GM12892 (cell line): Measurements from ENCODE around the gene RPTOR.

Experiments used
- POLR2A ChIP-seq: IDR thresholded peaks from 2 replicates; pipeline ENCODE4 v1.6.1; 2011; ENCODE audit warnings: low read depth, low read length, control low read depth
- POLR2AphosphoS5 ChIP-seq: IDR thresholded peaks from 2 replicates; pipeline ENCODE4 v1.6.1; 2011; ENCODE audit warnings: low read depth, low read length, control low read depth
- TAF1 ChIP-seq: IDR thresholded peaks from 2 replicates; pipeline ENCODE4 v1.6.1; 2011; ENCODE audit warnings: low read depth, mild to moderate bottlenecking, control low read depth, low read length, borderline replicate concordance

DNA sequence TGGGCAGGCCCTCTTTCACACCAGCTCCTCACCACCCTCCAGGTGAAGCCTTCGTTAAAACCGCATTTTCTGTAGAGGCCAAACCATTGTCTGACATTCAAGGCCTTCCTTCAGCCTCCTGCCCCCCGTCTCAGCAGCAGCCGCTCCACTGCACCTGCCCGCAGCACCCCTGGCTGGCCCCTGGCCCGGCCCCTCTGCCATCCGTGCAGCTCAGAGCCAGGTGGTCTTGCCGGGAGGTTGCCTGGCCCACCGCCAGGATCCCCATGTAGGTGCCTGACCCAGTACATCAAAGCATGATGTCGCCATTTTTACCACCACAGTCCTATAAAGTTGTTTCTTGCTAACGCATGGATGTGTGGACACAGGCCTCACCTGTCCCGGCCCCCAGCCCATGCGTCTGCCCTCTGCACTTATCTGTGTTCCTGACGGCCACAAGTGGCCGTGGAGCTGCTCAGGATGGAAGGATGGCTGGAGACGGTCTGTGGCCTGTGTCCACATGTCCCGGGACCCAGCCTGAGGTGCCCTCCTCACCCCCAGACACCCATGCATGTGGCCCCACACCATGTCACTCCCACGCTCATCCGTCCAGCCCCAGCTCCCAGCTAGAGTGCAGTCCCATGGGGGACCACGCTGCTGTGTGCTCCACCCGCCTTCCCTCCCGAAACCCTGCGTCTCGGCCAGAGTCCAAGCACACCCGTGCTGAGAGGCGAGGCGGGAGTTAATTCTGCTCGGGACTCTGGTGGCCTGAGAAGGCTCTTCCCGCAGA is 357.7 kb downstream of the RPTOR start:
- TF ChIP-seq POLR2A, result no peak
- no peak for TF ChIP-seq POLR2AphosphoS5
- no peak for TF ChIP-seq TAF1
